GM19043 (cell line): ENCODE results near the gene DNMT3L.
"Not testable (repeated sequence)": the region's sequence is repeated elsewhere in the genome, so short reads cannot be mapped to it uniquely, and the experiment has no call there.

ENCODE experiments used
- ATAC-seq: cut with Tn5 transposase; IDR thresholded peaks from one replicate; pipeline ENCODE4 v1.9.1; 2021; ENCODE audit warnings: low read depth; ENCODE audit not compliant: unreplicated experiment

DNMT3L gene

GRCh38 chr21:44295646-44296045 is 33.9 kb upstream of the DNMT3L start:
- no peak for ATAC-seq

- no peak for ATAC-seq
Measured at GRCh38 chr21:44295163-44295573, 33.5 kb upstream of the DNMT3L start.

- ATAC-seq: no peak
Measured at GRCh38 chr21:44294391-44295162, 32.9 kb upstream of the DNMT3L start.

- no peak for ATAC-seq
Measured at GRCh38 chr21:44293551-44294231, 32.0 kb upstream of the DNMT3L start.

- no peak for ATAC-seq
Measured at GRCh38 chr21:44292812-44293195, 31.1 kb upstream of the DNMT3L start.

- no peak for ATAC-seq
Measured at GRCh38 chr21:44291936-44292811, 30.5 kb upstream of the DNMT3L start.

GRCh38 chr21:44291078-44291935 is 29.6 kb upstream of the DNMT3L start:
- no peak for ATAC-seq

GRCh38 chr21:44290327-44291077 is 28.8 kb upstream of the DNMT3L start:
- ATAC-seq: no peak

GRCh38 chr21:44289381-44290010 is 27.8 kb upstream of the DNMT3L start:
- ATAC-seq: no peak

- no peak for ATAC-seq
Measured at GRCh38 chr21:44288251-44289110, 26.8 kb upstream of the DNMT3L start.

GRCh38 chr21:44286716-44287632 is 25.3 kb upstream of the DNMT3L start:
- ATAC-seq: no peak

GRCh38 chr21:44286086-44286715 is 24.5 kb upstream of the DNMT3L start:
- no peak for ATAC-seq

- no peak for ATAC-seq
Measured at GRCh38 chr21:44285138-44285992, 23.7 kb upstream of the DNMT3L start, which contains the start of gene AIRE. TSS of gene AIRE (plus strand) at chr21:44285876. CDS start at chr21:44286007, 131 bp downstream.

GRCh38 chr21:44283948-44284347 is 22.3 kb upstream of the DNMT3L start:
- no peak for ATAC-seq

GRCh38 chr21:44283211-44283785 is 21.6 kb upstream of the DNMT3L start:
- not testable (repeated sequence) for ATAC-seq
